Right atrium auricular region (tissue), 2 donors: ENCODE results near the gene ZNF827. TPM values are rescaled to one million over a fixed set of nuclear protein-coding genes. Genes with fewer than 3 reads are reported as not detected.
A peak's percentile ranks its signal among the peaks of the same experiment; 100 is the strongest.

Source experiments
- DNase-seq: peaks from one replicate; pipeline ENCODE4 v3.0.0-alpha.2; 2019; ENCODE audit warnings: low spot score
- H3K27ac ChIP-seq, 2 donors: fragments of 200-600 bp; sonication (generic); 1 replicate in 1 of 2; 2 replicates in 1 of 2; pipeline ENCODE4 v1.5.1; 2016 to 2019
- H3K27me3 ChIP-seq, 2 donors: fragments of 200-600 bp; sonication (generic); one replicate each; pipeline versions ENCODE4 v1.5.1 to v1.6.0; 2017 to 2019
- H3K36me3 ChIP-seq: fragments of 200-600 bp; sonication (generic); one replicate; pipeline ENCODE4 v1.5.1; 2016
- H3K4me1 ChIP-seq, 2 donors: fragments of 200-600 bp; sonication (generic); one replicate each; pipeline versions ENCODE4 v1.5.1 to v1.6.0; 2017 to 2019
- H3K4me3 ChIP-seq, 2 donors: fragments of 200-600 bp; sonication (generic); 1 replicate in 1 of 2; 2 replicates in 1 of 2; pipeline ENCODE4 v1.5.1; 2017 to 2019; ENCODE audit warnings: mild to moderate bottlenecking in 1 of 2, moderate library complexity in 1 of 2
- H3K9me3 ChIP-seq, 2 donors: fragments of 200-600 bp; sonication (generic); one replicate each; pipeline ENCODE4 v1.5.1; 2019
- CTCF ChIP-seq, 2 donors: fragments of 200-600 bp; sonication (generic); IDR thresholded peaks; one replicate each; pipeline ENCODE4 v1.5.1; 2019; ENCODE audit warnings: antibody characterized with exemption in 2 of 2
- total RNA-seq, 2 donors: library from RNA; depleted of rRNA; stranded (reverse); fragments of >200 nt; gene quantifications; one replicate each; pipeline ENCODE4 v1.1.0, GENCODE V29; 2016

Gene ZNF827
- 10 to 100 TPM in 1 of 2 donors, 1 to 10 TPM in 1; 8.5 to 16.9 TPM for total RNA-seq

GRCh38 chr4:145938618-145939440 is at the start of gene ZNF827:
Gene ZNF827, minus strand, starts transcription at chr4:145938823. Its CDS starts 416 bp downstream, at chr4:145938407.
- Histone ChIP-seq H3K27me3 (no peaks in the 10 kb centered on the region), H3K4me1 (peaks cover 0 to 26% of the 10 kb centered on the region in 2 donors), H3K4me3 (peak within 1 kb of the TSS; percentile 86 to 87), H3K27ac (peak within 1 kb of the TSS; percentile 93 to 96), H3K36me3 (no peaks in the 10 kb centered on the region), H3K9me3 (no peaks in the 10 kb centered on the region)
- DNase-seq, result no peak
- TF ChIP-seq CTCF (IDR thresholded peaks at IDR 0.05), result peak in 1 of 2 donors; percentile 5

- no peaks in the 10 kb centered on the region for H3K4me1 ChIP-seq
- H3K9me3 ChIP-seq, result no peaks in the 10 kb centered on the region
- H3K27ac ChIP-seq, result no peak overlapping the region
- no peak for TF ChIP-seq CTCF (IDR thresholded peaks at IDR 0.05)
- no peaks in the 10 kb centered on the region for H3K36me3 ChIP-seq
- no peak overlapping the region for H3K4me3 ChIP-seq
- H3K27me3 ChIP-seq, result no peaks in the 10 kb centered on the region
- no peak for DNase-seq
These were observed 45.9 kb upstream of the ZNF827 start for GRCh38 chr4:145984563-145984962.

- no peak overlapping the region for H3K4me3 ChIP-seq
- no peak for TF ChIP-seq CTCF (IDR thresholded peaks at IDR 0.05)
- no peaks in the 10 kb centered on the region for H3K36me3 ChIP-seq
- no peaks in the 10 kb centered on the region for H3K9me3 ChIP-seq
- no peaks in the 10 kb centered on the region for H3K27me3 ChIP-seq
- no peaks in the 10 kb centered on the region for H3K4me1 ChIP-seq
- DNase-seq, result no peak
- H3K27ac ChIP-seq, result no peak overlapping the region
These were observed 44.2 kb upstream of the ZNF827 start for GRCh38 chr4:145982791-145983190.

- Histone ChIP-seq H3K27ac (no peak overlapping the region), H3K36me3 (no peaks in the 10 kb centered on the region), H3K4me3 (no peak overlapping the region), H3K9me3 (no peaks in the 10 kb centered on the region), H3K4me1 (no peaks in the 10 kb centered on the region), H3K27me3 (no peaks in the 10 kb centered on the region)
- no peak for DNase-seq
- TF ChIP-seq CTCF (IDR thresholded peaks at IDR 0.05), result no peak
These were observed 40.5 kb upstream of the ZNF827 start for GRCh38 chr4:145979160-145979559.

- Histone ChIP-seq H3K36me3 (no peaks in the 10 kb centered on the region), H3K9me3 (no peaks in the 10 kb centered on the region), H3K27ac (no peak overlapping the region), H3K27me3 (no peaks in the 10 kb centered on the region), H3K4me3 (no peak overlapping the region), H3K4me1 (no peaks in the 10 kb centered on the region)
- no peak for DNase-seq
- TF ChIP-seq CTCF (IDR thresholded peaks at IDR 0.05), result no peak
These were observed 38.1 kb upstream of the ZNF827 start for GRCh38 chr4:145976680-145977079.
